T-helper 17 cell (primary cell): ENCODE results near the gene MAB21L4. TPM values are rescaled to one million over a fixed set of nuclear protein-coding genes. Genes with fewer than 3 reads are reported as not detected.

Experiments used
- ATAC-seq: fragments of 150-1000 bp; cut with Tn5 transposase; 2 replicates; pipeline ENCODE4 v1.10.0; 2021; ENCODE audit warnings: mild to moderate bottlenecking, moderate library complexity
- DNase-seq, 3 donors: peaks; one replicate each; pipeline versions ENCODE4 v3.0.0 to v3.0.0-alpha.2; 2020 to 2021
- H3K9me3 ChIP-seq: one replicate; pipeline ENCODE4 v1.7.0; 2013; ENCODE audit warnings: low read length, mild to moderate bottlenecking; ENCODE audit not compliant: control insufficient read depth, poor library complexity, severe bottlenecking
- H3K27ac Mint-ChIP-seq: one replicate; pipeline ENCODE4 v1.8.0; 2022; ENCODE audit warnings: mild to moderate bottlenecking, moderate library complexity, mixed read lengths
- H3K27me3 Mint-ChIP-seq: one replicate; pipeline ENCODE4 v1.8.0; 2022; ENCODE audit warnings: mixed read lengths
- H3K36me3 Mint-ChIP-seq: one replicate; pipeline ENCODE4 v1.8.0; 2022; ENCODE audit warnings: low read depth, mixed read lengths
- H3K4me1 Mint-ChIP-seq: one replicate; pipeline ENCODE4 v1.8.0; 2022; ENCODE audit warnings: mild to moderate bottlenecking, mixed read lengths
- H3K4me3 Mint-ChIP-seq: one replicate; pipeline ENCODE4 v1.8.0; 2022; ENCODE audit warnings: mild to moderate bottlenecking, moderate library complexity, mixed read lengths
- total RNA-seq, 4 donors: library from RNA in 2 of 4; stranded (reverse) in 2 of 4; gene quantifications; one replicate each; pipeline ENCODE4 v1.2.3 and lab custom pipeline; 2022 to 2026

The MAB21L4 gene
- total RNA-seq, 2 donors from 2014 or later: not detected

GRCh38 chr2:240900141-240900860 lies 4.3 kb upstream of the MAB21L4 start:
- H3K9me3 ChIP-seq: no peaks in the 10 kb centered on the region
- peaks cover 25% of the 10 kb centered on the region for H3K27me3 Mint-ChIP-seq
- ATAC-seq (no peak), DNase-seq (no peak)
- H3K27ac Mint-ChIP-seq: no peak overlapping the region
- no peaks in the 10 kb centered on the region for H3K36me3 Mint-ChIP-seq
- H3K4me3 Mint-ChIP-seq: no peak overlapping the region
- no peaks in the 10 kb centered on the region for H3K4me1 Mint-ChIP-seq

DNA sequence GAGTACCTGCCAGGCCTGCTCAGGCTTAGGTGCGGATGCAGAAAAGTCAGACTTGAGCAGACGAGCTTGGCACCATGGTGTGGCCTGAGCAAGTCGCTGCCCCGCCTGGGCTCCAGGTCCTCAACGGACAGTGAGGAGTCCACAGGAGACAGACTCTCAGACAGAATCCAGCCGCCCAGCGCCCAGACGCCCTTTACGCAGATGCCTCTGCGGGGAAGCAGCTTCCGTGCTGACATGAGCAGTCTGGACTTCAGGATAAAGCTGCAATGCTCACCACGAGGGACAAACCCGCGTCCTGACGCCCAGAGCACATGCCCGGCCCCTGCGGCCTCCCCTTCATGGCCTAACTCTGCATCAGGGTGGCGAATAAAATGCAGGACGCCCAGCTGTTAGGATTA lies 3.5 kb upstream of the MAB21L4 start:
- Mint-ChIP-seq H3K27me3 (peaks cover 25% of the 10 kb centered on the region), H3K36me3 (no peaks in the 10 kb centered on the region), H3K27ac (no peak overlapping the region), H3K4me3 (no peak overlapping the region), H3K4me1 (no peaks in the 10 kb centered on the region)
- H3K9me3 ChIP-seq: no peaks in the 10 kb centered on the region
- no peak for ATAC-seq
- DNase-seq: no peak

DNA sequence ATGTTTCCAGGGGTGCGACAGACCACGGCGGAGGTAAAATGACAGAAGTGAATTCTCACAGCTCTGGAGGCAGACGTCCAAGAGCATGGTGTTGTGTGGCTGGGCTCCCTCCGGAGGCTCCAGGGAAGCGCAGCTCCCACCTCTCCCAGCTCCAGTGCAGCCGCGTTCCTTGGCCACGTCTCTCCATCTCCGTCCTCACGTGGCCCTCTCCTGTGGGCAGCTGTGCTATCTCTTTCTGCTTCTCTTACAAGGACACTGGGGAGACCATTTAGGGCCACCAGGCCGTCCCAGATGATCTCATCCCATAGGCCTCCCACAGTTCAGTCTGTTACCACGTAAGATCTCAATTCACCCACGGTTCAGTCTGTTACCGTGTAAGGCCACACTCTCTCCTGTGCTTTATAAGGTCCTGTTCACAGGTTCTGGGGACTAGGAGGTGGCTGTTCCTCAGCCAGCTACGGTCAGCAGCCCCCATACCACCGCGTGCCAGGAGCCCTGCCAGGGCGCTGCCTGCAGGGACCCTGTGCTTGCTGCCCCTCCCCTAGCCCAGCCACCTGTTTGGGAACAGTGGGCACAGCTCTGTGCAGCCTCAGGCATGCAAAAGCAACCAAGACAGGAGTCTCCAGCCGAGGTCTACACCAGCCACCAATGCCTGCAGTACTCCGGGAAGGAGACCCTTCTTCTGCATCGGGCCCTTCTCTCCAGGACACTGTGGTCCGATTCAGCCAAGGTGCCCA lies 2.9 kb upstream of the MAB21L4 start:
- H3K9me3 ChIP-seq: no peaks in the 10 kb centered on the region
- ATAC-seq: no peak
- Mint-ChIP-seq H3K36me3 (no peaks in the 10 kb centered on the region), H3K27ac (no peak overlapping the region), H3K4me3 (no peak overlapping the region), H3K4me1 (no peaks in the 10 kb centered on the region), H3K27me3 (peaks cover 25% of the 10 kb centered on the region)
- DNase-seq: no peak

DNA sequence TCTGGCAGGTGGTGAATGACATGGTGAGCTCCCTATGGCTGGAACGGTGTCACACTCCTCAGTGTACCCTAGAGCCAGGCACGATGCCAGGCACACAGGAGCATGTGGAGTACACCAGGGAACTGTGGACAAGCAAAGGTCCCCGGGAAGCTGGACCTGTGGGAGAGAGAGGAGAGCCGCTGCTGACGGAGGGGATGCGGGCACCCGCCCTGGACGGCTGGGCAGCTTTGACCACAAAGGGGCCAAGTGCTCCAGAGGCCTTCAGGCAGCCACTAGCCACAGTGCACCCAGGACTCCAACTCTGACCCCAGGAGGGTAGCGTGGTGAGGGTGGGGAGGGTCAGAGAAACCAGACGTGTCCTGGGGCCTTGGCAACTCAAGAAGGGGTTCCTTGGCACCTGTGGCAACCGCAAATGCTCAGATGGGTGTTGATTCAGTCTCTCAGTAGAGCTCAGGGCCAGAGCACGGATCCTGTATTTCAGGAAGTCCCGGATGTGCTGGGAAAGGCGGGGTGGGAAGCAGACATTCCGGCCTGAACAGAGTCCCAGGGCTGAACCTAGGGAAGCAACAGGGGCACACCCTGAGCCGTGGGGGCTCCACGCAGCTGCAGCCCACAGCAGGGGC lies 2.3 kb upstream of the MAB21L4 start:
- no peak overlapping the region for H3K4me3 Mint-ChIP-seq
- H3K9me3 ChIP-seq: no peaks in the 10 kb centered on the region
- ATAC-seq: no peak
- H3K4me1 Mint-ChIP-seq: no peaks in the 10 kb centered on the region
- no peak overlapping the region for H3K27ac Mint-ChIP-seq
- H3K36me3 Mint-ChIP-seq: no peaks in the 10 kb centered on the region
- peaks cover 25% of the 10 kb centered on the region for H3K27me3 Mint-ChIP-seq
- no peak for DNase-seq

DNA sequence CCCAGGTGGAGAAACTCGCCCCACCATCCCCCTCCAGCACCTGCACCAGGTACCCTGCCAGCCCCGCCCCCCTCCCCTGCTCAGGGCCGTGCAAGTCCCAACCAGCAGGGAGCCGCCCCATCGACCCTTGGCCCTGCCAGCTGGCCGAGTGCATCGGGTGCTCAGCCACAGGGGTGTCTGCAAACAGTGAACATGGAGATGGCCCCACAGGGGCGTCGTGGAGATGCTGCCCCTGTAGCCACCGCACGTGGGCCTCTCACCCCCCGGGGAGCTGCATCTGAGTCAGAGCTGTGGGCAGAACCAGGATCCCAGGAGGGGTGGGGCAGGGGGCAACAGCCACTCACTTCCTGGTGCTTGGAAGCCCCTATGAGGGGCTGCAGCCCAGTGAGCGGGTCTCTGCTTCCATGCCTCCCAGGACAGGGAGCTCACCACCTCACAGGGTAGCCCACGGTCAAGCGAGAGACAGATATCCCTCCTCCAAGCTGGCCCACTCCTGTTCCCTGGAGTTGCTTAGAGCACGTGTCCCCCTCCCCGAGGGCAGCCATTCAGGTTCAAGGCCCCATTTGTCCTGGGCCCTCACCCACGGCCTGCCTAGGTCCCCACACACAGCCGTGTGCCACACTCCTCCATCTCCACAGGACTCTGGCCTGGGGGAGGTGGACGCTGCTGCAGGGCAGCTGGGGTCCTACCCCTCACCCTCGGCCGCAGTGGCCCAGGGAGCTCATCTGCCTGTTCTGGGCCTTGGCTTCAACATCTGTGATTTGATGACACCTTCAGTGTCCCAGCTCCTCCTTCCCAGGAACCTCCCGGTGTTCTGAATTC lies 1.1 kb upstream of the MAB21L4 start:
- ATAC-seq (no peak), DNase-seq (no peak)
- H3K4me1 Mint-ChIP-seq: no peaks in the 10 kb centered on the region
- no peak overlapping the region for H3K27ac Mint-ChIP-seq
- H3K27me3 Mint-ChIP-seq: peaks cover 18% of the 10 kb centered on the region
- H3K9me3 ChIP-seq: no peaks in the 10 kb centered on the region
- H3K36me3 Mint-ChIP-seq: no peaks in the 10 kb centered on the region
- no peak overlapping the region for H3K4me3 Mint-ChIP-seq

- peaks cover 19% of the 10 kb centered on the region for H3K27me3 Mint-ChIP-seq
- no peak overlapping the region for H3K4me3 Mint-ChIP-seq
- H3K36me3 Mint-ChIP-seq: no peaks in the 10 kb centered on the region
- DNase-seq: no peak
- no peaks in the 10 kb centered on the region for H3K9me3 ChIP-seq
- H3K27ac Mint-ChIP-seq: no peak overlapping the region
- no peak for ATAC-seq
- no peaks in the 10 kb centered on the region for H3K4me1 Mint-ChIP-seq
These were observed 438 bp upstream of the MAB21L4 start for GRCh38 chr2:240896394-240896793.

DNA sequence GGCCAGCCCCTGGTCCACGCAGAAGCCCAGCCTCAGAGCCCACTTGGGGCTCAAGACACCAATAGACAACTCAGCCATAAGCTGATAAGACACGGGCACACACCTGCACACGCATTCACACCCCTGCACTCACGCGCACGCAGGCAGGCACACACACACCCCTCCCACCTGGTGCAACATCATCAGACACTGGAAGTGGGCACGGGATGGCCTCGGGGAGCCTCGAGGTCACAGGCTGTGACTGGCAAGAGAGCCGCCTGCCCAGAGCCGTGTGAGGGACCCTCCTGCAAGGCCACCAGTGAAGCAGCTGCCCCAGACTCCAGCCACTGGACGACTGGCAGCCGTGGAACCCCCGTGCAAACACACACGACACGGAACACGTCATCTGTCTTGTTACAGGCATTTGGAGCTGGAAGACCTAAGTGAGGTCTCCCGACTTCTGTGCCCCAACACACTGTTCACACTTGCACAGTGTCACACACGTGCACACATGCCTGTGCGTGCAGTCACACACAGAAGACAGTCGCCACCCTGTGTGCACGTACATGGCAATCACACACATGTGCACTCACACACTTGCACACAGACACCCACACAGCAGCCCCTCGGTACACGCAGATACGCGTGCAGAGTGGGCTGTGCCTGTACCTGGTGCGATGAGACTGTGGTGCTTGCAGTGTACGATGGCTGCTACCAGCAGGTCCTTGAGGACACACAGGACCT lies 959 bp downstream of the MAB21L4 start:
- no peak for DNase-seq
- no peak overlapping the region for H3K27ac Mint-ChIP-seq

GRCh38 chr2:240894006-240894405 lies 1.9 kb downstream of the MAB21L4 start:
- no peak for DNase-seq
- ATAC-seq: no peak
- peaks cover 13% of the 10 kb centered on the region for H3K27me3 Mint-ChIP-seq
- no peak overlapping the region for H3K27ac Mint-ChIP-seq
- H3K4me1 Mint-ChIP-seq: no peaks in the 10 kb centered on the region
- H3K36me3 Mint-ChIP-seq: no peaks in the 10 kb centered on the region
- H3K4me3 Mint-ChIP-seq: no peak overlapping the region
- H3K9me3 ChIP-seq: no peaks in the 10 kb centered on the region

More for the DNA sequence above, 959 bp downstream of the MAB21L4 start:
- no peak overlapping the region for H3K4me3 Mint-ChIP-seq
- H3K9me3 ChIP-seq: no peaks in the 10 kb centered on the region
- H3K36me3 Mint-ChIP-seq: no peaks in the 10 kb centered on the region
- ATAC-seq: no peak
- peaks cover 13% of the 10 kb centered on the region for H3K27me3 Mint-ChIP-seq
- H3K4me1 Mint-ChIP-seq: no peaks in the 10 kb centered on the region

DNA sequence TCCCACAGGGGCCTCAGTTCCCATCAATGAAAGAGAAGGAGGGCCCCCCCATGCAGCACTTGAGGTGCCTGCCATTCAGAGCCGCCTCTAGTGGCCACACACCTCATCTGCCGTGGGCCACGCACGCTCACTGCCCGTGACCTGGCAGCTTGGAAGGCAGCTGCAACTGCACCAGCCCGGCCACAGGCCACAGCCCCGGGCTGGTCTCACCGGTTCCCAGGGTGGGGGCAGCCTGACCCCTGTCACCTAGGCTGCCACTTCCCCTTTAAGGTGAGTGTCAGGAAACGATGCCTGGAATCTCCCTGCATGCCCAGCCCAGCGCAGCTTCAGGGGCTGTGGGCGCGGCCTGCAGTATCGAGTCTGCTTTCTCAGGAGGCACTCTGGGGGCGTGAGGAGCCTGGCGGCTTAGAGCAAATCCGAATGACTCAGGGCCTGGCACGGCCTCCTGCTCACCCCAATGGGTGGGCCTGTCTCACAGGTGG lies 2.6 kb downstream of the MAB21L4 start:
- no peaks in the 10 kb centered on the region for H3K4me1 Mint-ChIP-seq
- peaks cover 13% of the 10 kb centered on the region for H3K27me3 Mint-ChIP-seq
- ATAC-seq (no peak), DNase-seq (no peak)
- H3K9me3 ChIP-seq: no peaks in the 10 kb centered on the region
- H3K36me3 Mint-ChIP-seq: no peaks in the 10 kb centered on the region
- no peak overlapping the region for H3K27ac Mint-ChIP-seq
- H3K4me3 Mint-ChIP-seq: no peak overlapping the region

GRCh38 chr2:240892925-240893324 lies 3.0 kb downstream of the MAB21L4 start:
- Mint-ChIP-seq H3K27me3 (peaks cover 11% of the 10 kb centered on the region), H3K4me1 (no peaks in the 10 kb centered on the region), H3K27ac (no peak overlapping the region), H3K36me3 (no peaks in the 10 kb centered on the region), H3K4me3 (no peak overlapping the region)
- ATAC-seq (no peak), DNase-seq (no peak)
- H3K9me3 ChIP-seq: no peaks in the 10 kb centered on the region

DNA sequence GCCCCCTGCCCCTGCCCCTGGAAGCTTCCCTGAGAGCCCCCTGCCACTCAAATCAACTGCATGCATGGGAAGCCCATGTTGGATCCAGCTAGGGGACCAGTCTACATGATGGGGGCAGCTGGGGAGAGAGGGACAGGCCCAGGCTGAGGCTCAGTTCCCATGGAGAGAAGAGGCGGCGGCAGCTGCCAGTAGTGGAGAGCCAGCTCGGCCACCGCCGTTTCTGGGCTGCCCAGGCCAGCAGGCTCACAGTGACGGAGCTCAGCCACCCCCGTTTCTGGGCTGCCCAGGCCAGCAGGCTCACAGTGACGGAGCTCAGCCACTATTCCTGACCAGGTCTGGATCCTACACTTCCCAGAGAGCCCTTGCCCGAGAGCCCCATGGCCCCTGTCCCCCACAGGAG lies 3.6 kb downstream of the MAB21L4 start:
- Mint-ChIP-seq H3K4me1 (no peaks in the 10 kb centered on the region), H3K36me3 (no peaks in the 10 kb centered on the region), H3K4me3 (no peak overlapping the region), H3K27me3 (peaks cover 5% of the 10 kb centered on the region), H3K27ac (no peak overlapping the region)
- ATAC-seq (no peak), DNase-seq (no peak)
- H3K9me3 ChIP-seq: no peaks in the 10 kb centered on the region

- no peaks in the 10 kb centered on the region for H3K36me3 Mint-ChIP-seq
- no peaks in the 10 kb centered on the region for H3K4me1 Mint-ChIP-seq
- no peak overlapping the region for H3K4me3 Mint-ChIP-seq
- no peak overlapping the region for H3K27ac Mint-ChIP-seq
- no peaks in the 10 kb centered on the region for H3K9me3 ChIP-seq
- ATAC-seq: no peak
- peaks cover 5% of the 10 kb centered on the region for H3K27me3 Mint-ChIP-seq
- DNase-seq: no peak
These were observed 4.2 kb downstream of the MAB21L4 start for GRCh38 chr2:240891492-240892340.
